Stimulated activated CD8-positive, alpha-beta memory T cell treated with anti-CD3 and anti-CD28 coated beads, Interleukin-12 subunit alpha, Interleukin-12 subunit beta, amount 100 ng/mL, for 1 hour (primary cell): ENCODE measurements around the gene CSTPP1.

Source experiments
- DNase-seq: peaks from one replicate; pipeline ENCODE4 v3.0.0-alpha.2; 2020; ENCODE audit warnings: low read depth

CSTPP1 gene

DNA sequence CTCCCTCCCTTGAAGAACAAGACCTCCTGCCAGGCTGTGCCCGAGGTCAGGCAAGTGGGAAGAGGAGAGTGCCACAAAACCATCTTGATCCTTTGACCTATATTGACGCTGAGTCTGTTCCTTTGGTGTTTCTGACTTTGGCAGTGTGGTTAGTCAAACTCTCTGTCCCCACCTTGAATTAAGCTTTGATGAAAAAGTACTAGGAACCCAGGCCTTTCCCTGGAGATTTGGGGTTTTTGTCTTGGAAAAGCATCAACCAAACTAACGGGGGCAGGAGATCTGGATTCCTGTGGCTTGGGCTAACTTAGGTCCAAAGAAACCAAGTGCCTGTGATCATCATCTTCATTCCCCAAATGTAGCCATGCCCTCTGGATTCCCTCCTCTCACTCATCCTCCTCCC lies 199.8 kb downstream of the CSTPP1 start:
- no peak for DNase-seq

DNA sequence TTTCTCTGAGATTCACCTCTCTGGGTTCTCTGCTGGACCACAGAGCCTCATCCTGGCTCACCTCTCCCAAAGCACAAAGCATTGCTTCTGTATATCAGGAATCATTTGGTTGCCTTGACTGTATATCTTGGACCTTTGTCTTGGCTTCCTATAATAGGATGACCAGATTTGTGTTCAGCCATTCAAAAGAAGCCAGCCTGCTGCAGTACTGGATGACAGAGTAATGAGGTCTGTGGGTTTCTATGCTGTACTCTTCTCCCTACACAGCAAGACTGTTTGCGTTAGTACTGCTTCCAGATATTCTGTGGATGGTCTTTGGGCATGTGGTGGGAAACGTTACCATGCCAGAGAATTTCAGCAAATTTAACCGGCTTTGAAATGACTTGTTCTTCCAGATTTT lies 200.4 kb downstream of the CSTPP1 start:
- no peak for DNase-seq

- no peak for DNase-seq
These were observed 200.9 kb downstream of the CSTPP1 start for GRCh38 chr11:47137476-47137875.

DNA sequence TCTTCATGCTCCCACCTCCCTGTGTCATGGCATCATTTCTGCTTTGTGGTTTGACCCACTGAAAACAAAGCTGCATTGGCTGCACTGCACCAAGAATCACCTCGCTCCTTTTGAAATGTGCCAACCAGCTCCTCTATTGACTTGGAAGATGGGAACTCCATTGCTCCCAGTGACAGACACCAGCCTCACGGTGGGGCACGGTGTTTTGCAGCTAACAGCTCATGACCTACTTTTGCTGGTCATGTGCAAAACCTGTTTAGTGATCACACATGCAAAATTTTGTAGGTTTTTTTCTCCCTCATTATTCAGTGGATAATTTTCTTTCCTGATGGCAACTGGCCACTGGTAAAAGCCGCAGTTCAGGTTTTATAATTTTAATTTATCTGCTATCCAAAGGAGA lies 203.3 kb downstream of the CSTPP1 start:
- DNase-seq: no peak

DNA sequence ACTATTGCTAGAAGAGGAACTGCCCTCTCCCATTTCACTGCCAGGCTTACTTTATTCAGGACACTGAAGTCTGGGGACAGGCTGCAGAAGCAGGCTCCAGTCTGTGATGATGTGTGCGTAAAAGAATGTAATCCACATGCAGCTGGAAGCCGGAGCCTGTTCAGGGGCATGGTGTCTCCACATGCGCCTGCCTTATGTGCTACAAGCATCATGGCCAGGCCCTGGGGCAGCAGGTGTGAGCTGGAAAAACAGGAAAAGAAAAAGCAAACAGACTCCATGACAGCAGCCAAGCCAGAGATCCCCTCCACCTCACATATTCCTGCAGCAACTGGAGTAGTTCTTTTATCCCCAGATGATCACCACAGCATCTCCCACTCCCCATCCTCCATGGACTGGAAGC lies 206.8 kb downstream of the CSTPP1 start:
- no peak for DNase-seq

GRCh38 chr11:47144541-47144940 lies 208.0 kb downstream of the CSTPP1 start:
- DNase-seq: no peak

- no peak for DNase-seq
These were observed 210.7 kb downstream of the CSTPP1 start for GRCh38 chr11:47147250-47147649.

DNA sequence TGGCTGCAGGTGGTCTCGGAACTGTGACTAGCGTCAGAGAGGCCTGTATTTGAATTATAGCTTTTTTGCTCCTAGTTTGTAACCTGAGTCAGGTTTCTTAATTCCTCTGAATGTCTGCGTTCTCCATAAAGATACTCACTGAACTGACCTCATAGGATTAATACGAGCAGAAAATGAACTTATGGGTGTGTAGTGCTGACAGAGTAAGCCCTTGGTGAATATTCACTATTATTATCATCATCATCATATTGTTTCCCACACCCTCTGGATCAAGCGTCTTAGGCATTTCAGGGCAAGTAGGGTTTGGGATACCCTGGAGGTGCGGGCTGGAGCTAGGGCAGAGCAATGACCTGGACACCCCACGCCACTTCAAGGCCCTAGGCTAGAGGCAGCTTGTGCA lies 211.1 kb downstream of the CSTPP1 start:
- DNase-seq: no peak

- no peak for DNase-seq
These were observed 211.7 kb downstream of the CSTPP1 start for GRCh38 chr11:47148270-47148669.

- DNase-seq: no peak
These were observed 212.5 kb downstream of the CSTPP1 start for GRCh38 chr11:47148903-47149531.

DNA sequence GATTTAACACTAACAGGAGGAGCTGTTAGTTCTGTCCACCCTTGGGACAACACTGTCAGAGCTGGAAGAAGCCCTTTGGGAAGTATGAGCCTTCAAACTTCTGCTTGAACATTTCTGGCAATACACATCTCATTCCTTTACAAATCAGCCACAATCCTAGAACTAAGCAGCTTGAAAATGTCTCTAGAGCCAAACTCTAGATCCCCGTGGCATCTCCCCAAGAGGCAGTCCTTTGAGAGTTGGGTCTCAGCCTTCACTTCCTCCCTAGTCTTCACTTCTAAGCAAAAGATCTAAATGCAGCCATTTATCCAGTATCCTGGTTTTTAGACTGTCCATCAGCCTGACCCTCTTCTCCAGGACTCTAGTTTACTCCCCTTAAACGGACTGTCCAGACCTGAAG lies 213.2 kb downstream of the CSTPP1 start:
- DNase-seq: no peak

DNA sequence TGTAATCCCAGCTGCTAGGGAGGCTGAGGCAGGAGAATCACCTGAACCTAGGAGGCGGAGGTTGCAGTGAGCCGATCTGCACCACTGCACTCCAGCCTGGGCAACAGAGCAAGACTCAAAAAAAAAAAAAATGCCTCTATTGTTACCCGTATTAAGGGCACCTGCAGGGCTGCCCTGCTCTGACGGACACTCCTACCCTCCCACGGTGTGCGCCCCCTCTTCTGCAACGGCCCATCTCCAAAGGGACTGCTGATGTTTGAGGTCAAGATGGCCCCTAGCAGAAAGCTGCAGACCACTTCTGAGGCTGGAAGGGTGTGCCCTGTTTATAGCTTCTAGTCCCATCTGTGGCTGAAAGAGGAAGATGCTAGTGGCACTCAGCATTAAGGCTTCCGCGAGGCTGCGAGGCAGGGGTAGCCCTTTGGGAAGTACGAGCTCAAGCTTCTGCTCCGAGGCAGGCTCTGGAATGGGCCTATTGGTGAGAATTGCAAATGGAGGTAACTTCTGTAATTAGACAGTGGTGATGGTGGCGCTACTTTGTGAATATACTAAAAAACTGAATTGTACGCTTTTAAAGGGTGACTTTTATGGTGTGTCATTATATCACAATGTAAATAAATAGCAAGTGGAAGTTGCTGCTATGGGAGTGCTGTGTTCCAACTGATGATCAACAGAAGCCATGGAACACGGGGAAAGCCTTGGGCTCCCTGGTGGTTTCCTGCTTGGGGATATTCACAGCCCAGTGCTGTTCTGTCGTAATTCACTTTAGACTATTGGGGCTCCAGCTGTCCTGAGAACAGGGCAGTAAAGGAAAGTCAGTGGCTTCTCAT lies 215.8 kb downstream of the CSTPP1 start:
- no peak for DNase-seq

DNA sequence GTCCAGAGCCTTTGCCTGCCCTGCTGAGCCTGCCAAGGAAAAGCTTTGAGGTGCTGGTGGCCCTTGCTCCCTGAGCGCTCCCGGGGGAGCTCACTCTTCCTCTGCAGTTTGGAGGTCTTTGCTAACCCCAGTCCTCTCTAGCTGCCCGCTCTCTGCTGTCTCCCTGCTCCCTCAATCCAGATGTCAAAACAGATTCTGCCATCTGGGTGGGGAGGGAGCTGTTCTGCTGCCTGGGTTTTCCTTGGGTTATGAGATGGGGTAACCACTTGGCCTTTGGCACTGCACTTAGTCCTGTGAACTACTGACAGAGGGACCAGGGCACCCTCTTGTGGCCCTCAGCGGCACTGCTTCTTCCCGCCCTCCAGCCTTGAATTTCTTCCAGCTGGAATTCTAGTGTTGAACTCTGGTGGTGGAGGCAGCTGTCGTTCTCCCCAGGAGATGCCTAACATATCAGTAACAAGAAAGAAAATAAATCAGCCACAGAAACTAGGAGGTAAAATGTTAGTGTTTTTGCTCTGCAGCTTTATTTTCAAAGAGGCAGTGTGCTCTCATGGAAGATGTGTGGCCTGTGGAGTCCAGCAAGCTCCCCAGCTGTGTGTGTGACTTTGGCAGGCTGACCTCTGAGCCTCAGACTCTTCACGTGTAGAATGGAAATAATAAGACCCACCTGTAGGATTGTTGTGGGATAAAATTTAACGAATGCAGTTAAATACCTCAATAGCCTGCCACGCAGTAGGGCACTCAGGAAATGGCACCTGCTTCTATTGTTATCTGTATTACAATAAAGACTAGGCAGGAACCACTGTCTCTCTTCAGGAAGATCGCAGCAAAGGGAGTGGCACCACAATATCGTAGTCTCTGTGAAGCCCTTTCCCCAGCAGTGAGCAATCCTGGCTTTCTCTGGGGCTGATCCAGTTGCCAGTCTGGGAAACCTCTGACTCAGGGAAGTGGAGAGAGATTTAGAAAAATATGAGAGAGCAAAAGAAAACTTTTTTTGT lies 216.7 kb downstream of the CSTPP1 start:
- no peak for DNase-seq

- no peak for DNase-seq
These were observed 218.3 kb downstream of the CSTPP1 start for GRCh38 chr11:47154616-47155570.

DNA sequence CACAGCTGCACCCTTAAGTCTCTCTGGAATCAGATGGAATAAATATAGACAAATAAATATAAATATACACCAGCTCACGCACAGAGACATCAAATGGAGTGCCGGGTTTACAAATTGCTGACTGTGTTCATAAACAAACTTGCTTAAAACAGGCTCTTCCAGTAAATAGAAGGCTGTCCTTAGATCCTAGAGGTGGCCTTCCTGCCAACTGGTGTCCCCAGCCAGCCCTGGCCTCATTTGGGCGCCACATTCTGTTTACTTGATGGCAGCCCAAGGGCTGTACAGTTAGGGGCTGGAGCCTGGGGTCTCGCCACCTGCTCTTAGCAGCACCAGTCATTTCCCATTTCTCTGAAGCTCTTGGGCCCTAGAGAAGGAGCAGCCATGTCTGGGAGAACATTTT lies 219.3 kb downstream of the CSTPP1 start:
- no peak for DNase-seq

- DNase-seq: no peak
These were observed 219.8 kb downstream of the CSTPP1 start for GRCh38 chr11:47156333-47156732.

- DNase-seq: no peak
These were observed 220.4 kb downstream of the CSTPP1 start for GRCh38 chr11:47156951-47157350.

GRCh38 chr11:47157805-47158204 lies 221.2 kb downstream of the CSTPP1 start:
- DNase-seq: no peak

DNA sequence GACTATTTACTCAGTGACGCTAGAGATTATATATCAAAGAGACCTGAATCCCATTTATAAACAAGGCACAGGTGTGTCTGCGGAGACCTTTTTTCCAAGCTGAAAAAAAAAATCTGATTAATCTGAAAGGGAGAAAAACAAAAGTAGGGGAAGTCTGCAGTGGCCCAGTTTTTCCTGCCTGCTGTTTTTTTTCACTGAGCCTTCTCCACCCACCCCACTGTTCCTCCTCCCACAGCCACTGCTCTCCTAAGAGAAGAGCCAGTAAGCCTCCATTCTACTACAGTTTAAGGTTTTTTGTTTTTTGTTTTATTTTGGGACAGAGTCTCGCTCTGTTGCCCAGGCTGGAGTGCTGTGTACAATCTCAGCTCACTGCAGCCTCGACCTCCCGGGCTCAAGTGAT lies 221.7 kb downstream of the CSTPP1 start:
- DNase-seq: no peak

GRCh38 chr11:47160753-47161133 lies 224.2 kb downstream of the CSTPP1 start:
- no peak for DNase-seq

- peak; percentile 27 for DNase-seq
These were observed 224.7 kb downstream of the CSTPP1 start for GRCh38 chr11:47161134-47161854.
